Panc1 (cell line): Measurements from ENCODE around the gene BTBD2. TPM values are rescaled to one million over a fixed set of nuclear protein-coding genes. Genes with fewer than 3 reads are reported as not detected.

Source experiments
- ATAC-seq: fragments of 200-7000 bp; cut with Tn5 transposase; 2 replicates; pipeline ENCODE4 v1.9.1; 2020; ENCODE audit warnings: mild to moderate bottlenecking, moderate library complexity
- BruUV-seq: library from RNA; stranded (reverse); fragments of 400-500 nt; replicated peaks from 2 replicates; lab custom pipeline; 2021; lab: Mats Ljungman, UMichigan
- CTCF ChIA-PET: fragments of 300-600 bp; sonication (Branson Sonifier 250); formaldehyde crosslinking; loops from one replicate; lab custom pipeline; 2022; ENCODE audit warnings: antibody characterized with exemption; lab: Charles Lee
- POLR2A ChIA-PET: fragments of 300-600 bp; sonication (Branson Sonifier 250); formaldehyde crosslinking; loops from one replicate; lab custom pipeline; 2022; ENCODE audit warnings: antibody characterized with exemption; lab: Charles Lee
- DNase-seq: peaks from one replicate; pipeline ENCODE4 v3.0.0-alpha.2; 2010; ENCODE audit warnings: low read depth, low spot score
- H3K27ac ChIP-seq: 2 replicates; pipeline ENCODE4 v1.5.1; 2011; ENCODE audit warnings: mild to moderate bottlenecking, low read length, inconsistent platforms
- H3K27me3 ChIP-seq: fragments of 200-500 bp; sonication (Bioruptor generic); 2 replicates; pipeline ENCODE4 v1.6.0; 2014; ENCODE audit warnings: low read length, inconsistent platforms; ENCODE audit not compliant: control insufficient read depth, insufficient read depth
- H3K36me3 ChIP-seq: fragments of 200-500 bp; sonication (Bioruptor generic); 2 replicates; pipeline ENCODE4 v1.5.1; 2014; ENCODE audit warnings: inconsistent platforms, mild to moderate bottlenecking, low read length, moderate library complexity; ENCODE audit not compliant: control insufficient read depth, insufficient read depth
- H3K4me1 ChIP-seq: 2 replicates; pipeline ENCODE4 v1.5.1; 2011; ENCODE audit warnings: inconsistent platforms, mild to moderate bottlenecking, low read length, moderate library complexity; ENCODE audit not compliant: control insufficient read depth, insufficient read depth
- H3K4me3 ChIP-seq, 2 experiments: 2 replicates each; pipeline ENCODE4 v1.5.1; 2011 to 2012; ENCODE audit warnings: low read depth in 2 of 2, low read length in 2 of 2, mild to moderate bottlenecking in 2 of 2, inconsistent platforms in 1 of 2, moderate library complexity in 1 of 2
- H3K9me3 ChIP-seq: fragments of 200-500 bp; sonication (Bioruptor generic); 2 replicates; pipeline ENCODE4 v1.5.1; 2014; ENCODE audit warnings: low read depth, mild to moderate bottlenecking, inconsistent platforms, low read length, moderate library complexity; ENCODE audit not compliant: control insufficient read depth, insufficient read depth
- CTCF ChIP-seq: fragments of 450-650 bp; IDR thresholded peaks from 2 replicates; pipeline ENCODE4 v1.5.1; 2017; ENCODE audit warnings: mild to moderate bottlenecking
- POLR2AphosphoS5 ChIP-seq: IDR thresholded peaks from 2 replicates; pipeline ENCODE4 v1.6.1; 2012; ENCODE audit warnings: mild to moderate bottlenecking, low read depth, low read length, moderate library complexity
- REST ChIP-seq, 2 experiments: IDR thresholded peaks; 2 replicates each; pipeline ENCODE4 v1.6.1; 2011 to 2012; ENCODE audit warnings: low read depth in 2 of 2, control low read depth in 1 of 2, low read length in 1 of 2, mild to moderate bottlenecking in 1 of 2, moderate library complexity in 1 of 2; ENCODE audit not compliant: insufficient read depth in 1 of 2
- SIN3A ChIP-seq: IDR thresholded peaks from 2 replicates; pipeline ENCODE4 v1.6.1; 2012; ENCODE audit warnings: low read depth, mild to moderate bottlenecking, low read length, moderate library complexity, borderline replicate concordance; ENCODE audit not compliant: insufficient read depth
- TCF7L2 ChIP-seq: IDR thresholded peaks from 2 replicates; pipeline ENCODE4 v1.6.1; 2011; ENCODE audit warnings: mild to moderate bottlenecking, low read depth, low read length, inconsistent platforms
- in situ Hi-C: cut with HindIII; loops from 2 replicates; pipeline ENCODE4 v1.10.0; 2016; ENCODE audit warnings: low sequenced_read_pairs, low pct_unique_long_range_greater_than_20kb
- intact Hi-C: fragments of 100-400 bp; cut with micrococcal nuclease; formaldehyde crosslinking; loops from one replicate; pipeline ENCODE4 v1.10.0; 2022; ENCODE audit not compliant: unreplicated experiment
- total RNA-seq: library from RNA; stranded (reverse); gene quantifications from one replicate; pipeline ENCODE4 v1.2.1, GENCODE V29; 2021; ENCODE audit not compliant: unreplicated experiment

Gene BTBD2
- total RNA-seq, 1 experiment from 2014 or later, result 59.6 TPM

- no TSS peak for BruUV-seq
- ATAC-seq (no peak), DNase-seq (no peak)
- H3K27me3 ChIP-seq, result no peaks in the 10 kb centered on the region
- H3K4me1 ChIP-seq, result no peaks in the 10 kb centered on the region
- ChIA-PET CTCF (no interaction called here), POLR2A (no interaction called here)
- no peaks in the 10 kb centered on the region for H3K36me3 ChIP-seq
- no peak overlapping the region for H3K4me3 ChIP-seq
- H3K27ac ChIP-seq, result no peak overlapping the region
- TF ChIP-seq SIN3A (no peak), CTCF (no peak), TCF7L2 (no peak), REST (IDR thresholded peaks at IDR 0.05; ENCODE audit: insufficient read depth in 1 of 2, low read depth in 2 of 2, low read length in 1 of 2) (no peak), POLR2AphosphoS5 (no peak)
- H3K9me3 ChIP-seq, result no peaks in the 10 kb centered on the region
- in situ Hi-C loops (no loop called here), intact Hi-C loops (no loop called here)
These were observed 45.3 kb downstream of the BTBD2 start for GRCh38 chr19:1970003-1970805.

GRCh38 chr19:1969176-1970002, 46.1 kb downstream of the BTBD2 start:
- TF ChIP-seq POLR2AphosphoS5, result no peak
- TF ChIP-seq TCF7L2, result no peak
- no peak for TF ChIP-seq SIN3A
- no peak for TF ChIP-seq CTCF
- no peak for TF ChIP-seq REST (IDR thresholded peaks at IDR 0.05; ENCODE audit: insufficient read depth in 1 of 2, low read depth in 2 of 2, low read length in 1 of 2)
- no TSS peak for BruUV-seq
- ATAC-seq (no peak), DNase-seq (no peak)
- in situ Hi-C loops, result no loop called here
- CTCF ChIA-PET, result no interaction called here
- Histone ChIP-seq H3K9me3 (no peaks in the 10 kb centered on the region), H3K4me1 (no peaks in the 10 kb centered on the region), H3K27ac (no peak overlapping the region), H3K4me3 (no peak overlapping the region), H3K36me3 (no peaks in the 10 kb centered on the region), H3K27me3 (no peaks in the 10 kb centered on the region)
- intact Hi-C loops, result no loop called here
- POLR2A ChIA-PET, result no interaction called here
